GM06990 (cell line): Measurements from ENCODE around the gene NFATC2.

Experiments used
- DNase-seq: peaks from one replicate; pipeline ENCODE4 v3.0.0-alpha.2; 2011; ENCODE audit not compliant: insufficient read length; ENCODE audit errors: extremely low read depth
- H3K27me3 ChIP-seq: replicated peaks from 2 replicates; pipeline ENCODE4 v1.6.0; 2011; ENCODE audit warnings: low read length; ENCODE audit not compliant: control insufficient read depth, insufficient read depth
- H3K36me3 ChIP-seq: 2 replicates; pipeline ENCODE4 v1.5.1; 2011; ENCODE audit warnings: low read length; ENCODE audit not compliant: control insufficient read depth, insufficient read depth
- H3K4me3 ChIP-seq: replicated peaks from 2 replicates; pipeline ENCODE4 v1.5.1; 2011; ENCODE audit warnings: low read depth, mild to moderate bottlenecking, control low read depth, low read length
- CTCF ChIP-seq: IDR thresholded peaks from 2 replicates; pipeline ENCODE4 v1.5.1; 2011; ENCODE audit warnings: low read length, control low read depth, mild to moderate bottlenecking, inconsistent platforms; ENCODE audit not compliant: insufficient read depth, poor library complexity, severe bottlenecking

NFATC2 gene

GRCh38 chr20:51585148-51585547 lies 42.6 kb upstream of the NFATC2 start:
- Histone ChIP-seq H3K4me3 (no peak overlapping the region), H3K36me3 (no peaks in the 10 kb centered on the region), H3K27me3 (no peaks in the 10 kb centered on the region)
- TF ChIP-seq CTCF, result no peak
- no peak for DNase-seq

- no peak for DNase-seq
- Histone ChIP-seq H3K27me3 (no peaks in the 10 kb centered on the region; the same call in 1 of the 2 replicates), H3K36me3 (no peaks in the 10 kb centered on the region), H3K4me3 (no peak overlapping the region)
- no peak for TF ChIP-seq CTCF
Observed at GRCh38 chr20:51584737-51585136, 42.2 kb upstream of the NFATC2 start.

GRCh38 chr20:51584116-51584515 lies 41.6 kb upstream of the NFATC2 start:
- H3K27me3 ChIP-seq, result no peaks in the 10 kb centered on the region; the same call in 1 of the 2 replicates
- DNase-seq, result no peak
- TF ChIP-seq CTCF, result no peak
- no peak overlapping the region for H3K4me3 ChIP-seq
- H3K36me3 ChIP-seq, result no peaks in the 10 kb centered on the region

- Histone ChIP-seq H3K27me3 (no peaks in the 10 kb centered on the region; the same call in 1 of the 2 replicates), H3K36me3 (no peaks in the 10 kb centered on the region), H3K4me3 (no peak overlapping the region)
- no peak for TF ChIP-seq CTCF
- DNase-seq, result no peak
Observed at GRCh38 chr20:51583499-51583898, 41.0 kb upstream of the NFATC2 start.

- no peak for DNase-seq
- Histone ChIP-seq H3K27me3 (no peaks in the 10 kb centered on the region; the same call in 1 of the 2 replicates), H3K36me3 (no peaks in the 10 kb centered on the region), H3K4me3 (no peak overlapping the region)
- no peak for TF ChIP-seq CTCF
Observed at GRCh38 chr20:51583073-51583472, 40.6 kb upstream of the NFATC2 start.

- no peak for TF ChIP-seq CTCF
Observed at GRCh38 chr20:51581571-51581970, 39.1 kb upstream of the NFATC2 start.

More at GRCh38 chr20:51581571-51581970, 39.1 kb upstream of the NFATC2 start:
- no peaks in the 10 kb centered on the region for H3K36me3 ChIP-seq
- no peak for DNase-seq
- no peak overlapping the region for H3K4me3 ChIP-seq
- H3K27me3 ChIP-seq, result no peaks in the 10 kb centered on the region; the same call in 1 of the 2 replicates
